ENCODE data around the gene GPR89B.

GRCh38 chr1:147913362-147913942, 14.8 kb upstream of the GPR89B start:
- TF ChIP-seq MAX (IDR thresholded peaks at IDR 0.05) (no peak), JUN (IDR thresholded peaks at IDR 0.05; ENCODE audit: low read depth, low read length) (no peak), NANOG (IDR thresholded peaks at IDR 0.05; ENCODE audit: insufficient read depth, low read depth, low read length, poor library complexity, severe bottlenecking) (no peak), ZNF274 (IDR thresholded peaks at IDR 0.05; ENCODE audit: borderline replicate concordance, extremely low read depth, low read length) (no peak)
